Erythroblast (primary cell): Measurements from ENCODE around the gene TRIM50.

ENCODE experiments used
- GATA1 ChIP-seq: IDR thresholded peaks from 2 replicates; pipeline ENCODE4 v1.6.1; 2011; ENCODE audit warnings: low read depth, mild to moderate bottlenecking, control low read depth, low read length, moderate library complexity
- POLR2A ChIP-seq: IDR thresholded peaks from 2 replicates; pipeline ENCODE4 v1.6.1; 2011; ENCODE audit warnings: mild to moderate bottlenecking, low read length

DNA sequence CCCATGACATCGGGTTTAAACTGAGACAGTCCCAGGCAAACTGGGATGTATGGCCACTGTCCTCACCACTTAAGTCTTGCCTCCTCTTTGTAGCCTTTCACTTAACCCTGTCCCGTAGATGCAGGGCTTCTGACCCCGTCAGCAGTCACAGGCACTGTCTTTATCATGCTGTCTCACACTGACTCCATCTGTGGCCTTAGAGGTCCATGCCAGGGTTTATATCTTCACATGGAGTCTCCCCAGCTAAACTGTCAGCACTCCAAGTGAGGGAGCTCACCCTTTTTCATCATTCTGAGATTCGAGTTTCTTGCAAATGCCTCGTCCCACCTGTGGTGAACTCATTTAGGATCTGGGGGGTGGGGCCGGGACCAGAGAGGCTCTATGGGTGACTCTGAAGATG, 2.9 kb upstream of the TRIM50 start:
- TF ChIP-seq POLR2A (no peak), GATA1 (no peak)
